Karpas-422 (cell line): Measurements from ENCODE around the gene RPL41. TPM values are rescaled to one million over a fixed set of nuclear protein-coding genes. Genes with fewer than 3 reads are reported as not detected.

Experiments used
- DNase-seq: peaks from one replicate; pipeline ENCODE4 v3.0.0-alpha.2; 2015
- H2AFZ ChIP-seq: fragments of 200-600 bp; sonication (generic); 2 replicates; pipeline ENCODE4 v1.6.1; 2014; ENCODE audit warnings: antibody characterized with exemption, low read length, mixed read lengths
- H3K27ac ChIP-seq: fragments of 200-600 bp; sonication (generic); 2 replicates; pipeline ENCODE4 v1.5.1; 2014; ENCODE audit warnings: mild to moderate bottlenecking, low read length, moderate library complexity
- H3K27me3 ChIP-seq: fragments of 200-600 bp; sonication (generic); 2 replicates; pipeline ENCODE4 v1.6.1; 2014; ENCODE audit warnings: low read length, mixed read lengths
- H3K36me3 ChIP-seq: fragments of 200-600 bp; sonication (generic); 2 replicates; pipeline ENCODE4 v1.6.1; 2014; ENCODE audit warnings: low read length, mixed read lengths; ENCODE audit not compliant: insufficient read depth
- H3K4me1 ChIP-seq: fragments of 200-600 bp; sonication (generic); 2 replicates; pipeline ENCODE4 v1.6.1; 2014; ENCODE audit warnings: mild to moderate bottlenecking, low read length, mixed read lengths
- H3K4me2 ChIP-seq: fragments of 200-600 bp; sonication (generic); 2 replicates; pipeline ENCODE4 v1.6.1; 2014; ENCODE audit warnings: low read length, low read depth, mild to moderate bottlenecking; ENCODE audit not compliant: poor library complexity, severe bottlenecking
- H3K4me3 ChIP-seq: fragments of 200-600 bp; sonication (generic); 2 replicates; pipeline ENCODE4 v1.5.1; 2014; ENCODE audit warnings: mild to moderate bottlenecking, antibody characterized with exemption, low read length, mixed read lengths
- H3K79me2 ChIP-seq: fragments of 200-600 bp; sonication (generic); 2 replicates; pipeline ENCODE4 v1.6.1; 2014; ENCODE audit warnings: mild to moderate bottlenecking, low read length, mixed read lengths
- H3K9ac ChIP-seq: fragments of 200-600 bp; sonication (generic); 2 replicates; pipeline ENCODE4 v1.6.0; 2014; ENCODE audit warnings: low read length
- H3K9me2 ChIP-seq: fragments of 200-600 bp; sonication (generic), shearing (Covaris generic); replicated peaks from 2 replicates; pipeline ENCODE4 v1.6.0; 2014; ENCODE audit warnings: mild to moderate bottlenecking, low read length, moderate library complexity; ENCODE audit not compliant: insufficient read depth
- H3K9me3 ChIP-seq: fragments of 300-700, 200-600 bp; sonication (generic); 2 replicates; pipeline ENCODE4 v1.6.1; 2014; ENCODE audit warnings: low read length, mixed read lengths
- H4K20me1 ChIP-seq: fragments of 200-600 bp; sonication (generic); 2 replicates; pipeline ENCODE4 v1.6.1; 2014; ENCODE audit warnings: mild to moderate bottlenecking, antibody characterized with exemption, low read length, low read depth; ENCODE audit not compliant: insufficient read depth
- total RNA-seq: library from RNA; depleted of rRNA; stranded (reverse); fragments of >200 nt; shearing (Covaris generic); gene quantifications from 2 replicates; pipeline ENCODE4 v1.2.3, GENCODE V29; 2014; ENCODE audit warnings: low replicate concordance

Gene RPL41
- total RNA-seq, 1 experiment from 2014 or later: 7,506 TPM

DNA sequence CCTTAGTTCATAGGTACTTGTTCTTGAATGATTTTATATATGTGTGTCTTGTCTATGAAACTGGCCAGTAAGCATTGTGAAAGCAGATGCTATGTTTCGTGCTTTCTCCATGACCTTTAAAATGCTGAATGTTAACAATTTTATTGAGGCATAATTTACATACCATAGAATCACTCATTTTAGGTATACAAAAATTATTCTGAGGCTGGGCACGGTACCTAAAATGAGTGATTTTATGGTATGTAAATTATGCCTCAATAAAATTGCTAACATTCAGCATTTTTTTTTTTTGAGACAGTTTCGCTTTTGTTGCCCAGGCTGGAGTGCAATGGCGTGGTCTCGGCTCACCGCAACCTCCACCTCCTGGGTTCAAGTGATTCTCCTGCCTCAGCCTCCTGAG, 18.5 kb downstream of the RPL41 start:
- no peaks in the 10 kb centered on the region; the same call in none of the 2 replicates for H3K4me1 ChIP-seq
- H3K27me3 ChIP-seq: no peaks in the 10 kb centered on the region
- H3K9me3 ChIP-seq: no peaks in the 10 kb centered on the region
- no peak overlapping the region for H2AFZ ChIP-seq
- no peak overlapping the region for H3K9ac ChIP-seq
- H4K20me1 ChIP-seq: no peaks in the 10 kb centered on the region
- H3K36me3 ChIP-seq: peaks cover 38% of the 10 kb centered on the region
- DNase-seq: no peak
- H3K9me2 ChIP-seq: no peaks in the 10 kb centered on the region
- no peak overlapping the region for H3K4me3 ChIP-seq
- H3K27ac ChIP-seq: no peak overlapping the region
- peaks cover 8% of the 10 kb centered on the region for H3K79me2 ChIP-seq
- H3K4me2 ChIP-seq: no peak overlapping the region

DNA sequence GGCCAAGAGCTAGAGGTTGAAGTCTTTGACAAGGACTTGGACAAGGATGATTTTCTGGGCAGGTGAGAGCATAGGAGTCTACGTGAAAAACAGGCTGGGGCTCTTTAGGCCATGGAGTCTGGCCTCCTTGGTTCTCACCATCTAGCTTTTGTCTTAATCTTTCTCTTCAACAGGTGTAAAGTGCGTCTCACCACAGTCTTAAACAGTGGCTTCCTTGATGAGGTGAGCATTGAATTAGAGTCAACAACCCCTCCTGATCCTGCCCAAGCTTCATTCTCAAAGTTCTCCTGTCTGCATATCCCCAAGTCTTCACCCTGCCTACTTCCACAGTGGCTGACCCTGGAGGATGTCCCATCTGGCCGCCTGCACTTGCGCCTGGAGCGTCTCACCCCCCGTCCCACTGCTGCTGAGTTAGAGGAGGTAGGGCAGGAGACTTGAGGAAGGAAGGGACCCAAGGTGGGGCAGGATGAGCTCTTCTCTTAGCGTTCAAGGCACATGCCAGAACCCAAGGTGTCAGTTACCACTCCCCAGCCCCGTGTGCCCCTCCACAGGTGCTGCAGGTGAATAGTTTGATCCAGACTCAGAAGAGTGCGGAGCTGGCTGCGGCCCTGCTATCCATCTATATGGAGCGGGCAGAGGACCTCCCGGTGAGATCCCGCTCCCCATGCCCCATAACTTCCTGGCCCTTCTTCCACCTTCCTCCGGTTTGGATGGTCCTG, 21.6 kb downstream of the RPL41 start:
- Histone ChIP-seq H2AFZ (no peak overlapping the region), H3K9me3 (no peaks in the 10 kb centered on the region)

GRCh38 chr12:56141946-56142784, 25.7 kb downstream of the RPL41 start:
- Histone ChIP-seq H3K27me3 (no peaks in the 10 kb centered on the region), H4K20me1 (no peaks in the 10 kb centered on the region), H3K9me2 (no peaks in the 10 kb centered on the region), H3K4me1 (no peaks in the 10 kb centered on the region), H3K4me2 (no peak overlapping the region), H3K79me2 (no peaks in the 10 kb centered on the region), H3K4me3 (no peak overlapping the region), H3K9ac (no peak overlapping the region), H2AFZ (no peak overlapping the region), H3K36me3 (peaks cover 26% of the 10 kb centered on the region; the same call in 1 of the 2 replicates), H3K27ac (no peak overlapping the region), H3K9me3 (no peaks in the 10 kb centered on the region)
- DNase-seq: no peak

More for the DNA sequence above, 21.6 kb downstream of the RPL41 start:
- peaks cover 29% of the 10 kb centered on the region; the same call in 1 of the 2 replicates for H3K36me3 ChIP-seq
- no peak overlapping the region for H3K4me3 ChIP-seq
- no peak for DNase-seq
- no peaks in the 10 kb centered on the region for H3K4me1 ChIP-seq
- no peaks in the 10 kb centered on the region for H3K79me2 ChIP-seq
- no peaks in the 10 kb centered on the region for H3K27me3 ChIP-seq
- no peaks in the 10 kb centered on the region for H4K20me1 ChIP-seq
- H3K4me2 ChIP-seq: no peak overlapping the region
- no peaks in the 10 kb centered on the region for H3K9me2 ChIP-seq
- H3K27ac ChIP-seq: no peak overlapping the region
- no peak overlapping the region for H3K9ac ChIP-seq

DNA sequence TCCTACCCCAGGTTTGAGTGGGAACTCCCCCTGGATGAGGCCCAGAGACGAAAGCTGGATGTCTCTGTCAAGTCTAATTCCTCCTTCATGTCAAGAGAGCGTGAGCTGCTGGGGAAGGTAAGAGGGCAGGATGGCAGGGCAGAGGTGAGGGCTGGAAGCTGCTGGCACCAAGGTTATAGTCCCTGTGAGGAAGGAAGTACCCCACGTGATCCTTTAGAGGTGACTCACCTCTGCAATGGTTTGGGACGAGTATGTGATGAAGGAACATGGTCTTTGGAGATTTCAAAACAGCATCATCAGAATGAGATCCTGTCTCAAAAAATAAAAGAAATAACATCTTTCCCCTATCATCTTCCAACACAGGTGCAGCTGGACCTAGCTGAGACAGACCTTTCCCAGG, 26.8 kb downstream of the RPL41 start:
- H3K4me2 ChIP-seq: no peak overlapping the region
- no peaks in the 10 kb centered on the region for H3K9me3 ChIP-seq
- H4K20me1 ChIP-seq: no peaks in the 10 kb centered on the region
- no peak overlapping the region for H3K27ac ChIP-seq
- H3K79me2 ChIP-seq: no peaks in the 10 kb centered on the region
- H2AFZ ChIP-seq: no peak overlapping the region
- no peaks in the 10 kb centered on the region for H3K4me1 ChIP-seq
- no peaks in the 10 kb centered on the region for H3K9me2 ChIP-seq
- peaks cover 24% of the 10 kb centered on the region; the same call in 1 of the 2 replicates for H3K36me3 ChIP-seq
- H3K4me3 ChIP-seq: no peak overlapping the region
- no peaks in the 10 kb centered on the region for H3K27me3 ChIP-seq
- no peak for DNase-seq
- H3K9ac ChIP-seq: no peak overlapping the region

GRCh38 chr12:56143870-56144269, 27.4 kb downstream of the RPL41 start:
- Histone ChIP-seq H3K9me3 (no peaks in the 10 kb centered on the region), H3K27me3 (no peaks in the 10 kb centered on the region), H4K20me1 (no peaks in the 10 kb centered on the region), H3K27ac (no peak overlapping the region), H3K9ac (no peak overlapping the region), H3K4me3 (no peak overlapping the region), H3K36me3 (peaks cover 18% of the 10 kb centered on the region; the same call in 1 of the 2 replicates), H3K9me2 (no peaks in the 10 kb centered on the region), H3K4me1 (no peaks in the 10 kb centered on the region), H3K79me2 (no peaks in the 10 kb centered on the region), H3K4me2 (no peak overlapping the region), H2AFZ (no peak overlapping the region)
- DNase-seq: no peak

DNA sequence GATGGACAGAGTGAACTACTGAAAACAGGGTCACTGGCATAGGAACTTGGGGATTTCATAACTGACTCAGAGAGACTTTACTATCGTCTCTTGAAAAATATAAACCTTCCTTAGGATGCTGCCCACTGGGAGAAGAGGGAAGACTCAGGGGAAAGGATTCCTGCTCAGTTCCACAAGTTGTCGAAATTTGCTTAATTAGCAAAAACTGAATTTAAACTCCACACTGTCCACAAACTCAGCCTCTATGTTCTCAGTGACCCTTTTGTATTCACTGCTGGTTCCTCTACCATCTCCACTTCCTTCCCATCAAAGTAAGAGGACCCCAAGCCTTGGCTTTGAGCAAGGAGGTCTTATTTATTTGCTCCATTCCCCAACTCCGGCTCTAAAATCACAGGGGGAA, 28.8 kb downstream of the RPL41 start:
- no peaks in the 10 kb centered on the region for H3K9me3 ChIP-seq
- H3K9ac ChIP-seq: no peak overlapping the region
- no peak overlapping the region for H2AFZ ChIP-seq
- H3K79me2 ChIP-seq: no peaks in the 10 kb centered on the region
- no peak for DNase-seq
- no peak overlapping the region for H3K4me3 ChIP-seq
- H3K9me2 ChIP-seq: no peaks in the 10 kb centered on the region
- no peak overlapping the region for H3K4me2 ChIP-seq
- no peak overlapping the region for H3K27ac ChIP-seq
- H3K27me3 ChIP-seq: no peaks in the 10 kb centered on the region
- peaks cover 15% of the 10 kb centered on the region; the same call in 1 of the 2 replicates for H3K36me3 ChIP-seq
- H4K20me1 ChIP-seq: no peaks in the 10 kb centered on the region
- H3K4me1 ChIP-seq: no peaks in the 10 kb centered on the region

- no peak for DNase-seq
- Histone ChIP-seq H3K4me1 (peaks cover 9% of the 10 kb centered on the region), H3K36me3 (peaks cover 7% of the 10 kb centered on the region; the same call in 1 of the 2 replicates), H3K4me2 (no peak overlapping the region), H2AFZ (no peak overlapping the region), H3K27me3 (no peaks in the 10 kb centered on the region), H3K9me2 (no peaks in the 10 kb centered on the region), H3K79me2 (peaks cover 4% of the 10 kb centered on the region; the same call in 1 of the 2 replicates), H3K4me3 (no peak overlapping the region), H3K27ac (no peak overlapping the region), H3K9ac (no peak overlapping the region), H4K20me1 (no peaks in the 10 kb centered on the region), H3K9me3 (no peaks in the 10 kb centered on the region)
These were observed 30.3 kb downstream of the RPL41 start for GRCh38 chr12:56146492-56147460.
